IPS DF 6.9 (cell line): ENCODE data around the gene PGRMC2.

Experiments
- DNase-seq: peaks from one replicate; pipeline ENCODE4 v3.0.0-alpha.2; 2013; ENCODE audit warnings: low read depth, low spot score
- H3K27ac ChIP-seq: one replicate; pipeline ENCODE4 v1.5.1; 2013; ENCODE audit warnings: low read length, control low read depth
- H3K27me3 ChIP-seq: 2 replicates; pipeline ENCODE4 v1.6.1; 2013; ENCODE audit warnings: mild to moderate bottlenecking, low read length; ENCODE audit not compliant: control insufficient read depth, insufficient read depth
- H3K36me3 ChIP-seq: 2 replicates; pipeline ENCODE4 v1.6.1; 2013; ENCODE audit warnings: low read length; ENCODE audit not compliant: control insufficient read depth, insufficient read depth
- H3K4me1 ChIP-seq: 2 replicates; pipeline ENCODE4 v1.6.1; 2013; ENCODE audit warnings: low read length; ENCODE audit not compliant: control insufficient read depth, insufficient read depth
- H3K4me3 ChIP-seq: 2 replicates; pipeline ENCODE4 v1.5.1; 2013; ENCODE audit warnings: mild to moderate bottlenecking, low read length
- H3K9me3 ChIP-seq: 2 replicates; pipeline ENCODE4 v1.6.1; 2013; ENCODE audit warnings: low read length, inconsistent platforms; ENCODE audit not compliant: control insufficient read depth, insufficient read depth
- WGBS: extraction: QIAGEN DNeasy Blood & Tissue Kit; methylation state at CpG from one replicate; pipeline ENCODE4 v1.1.7; 2013; ENCODE audit warnings: mixed read lengths, missing lambda C conversion rate; ENCODE audit not compliant: insufficient read length, insufficient coverage; 5-methylcytosine and 5-hydroxymethylcytosine counted together

Gene PGRMC2

GRCh38 chr4:128287871-128288688 is 467 bp upstream of the PGRMC2 start:
- no peaks in the 10 kb centered on the region for H3K27me3 ChIP-seq
- H3K4me1 ChIP-seq = no peaks in the 10 kb centered on the region; the same call in 1 of the 2 replicates
- no CpG with 5 or more reads among the region's 86 CpGs for whole genome bisulfite sequencing
- H3K9me3 ChIP-seq = no peaks in the 10 kb centered on the region
- no peak overlapping the region for H3K27ac ChIP-seq
- H3K4me3 ChIP-seq = peak overlapping the region; percentile 29; the same call in 1 of the 2 replicates
- DNase-seq = peak; percentile 90
- no peaks in the 10 kb centered on the region; the same call in 1 of the 2 replicates for H3K36me3 ChIP-seq

- Histone ChIP-seq H3K4me3 (peak overlapping the region; percentile 62; the same call in 1 of the 2 replicates), H3K9me3 (no peaks in the 10 kb centered on the region), H3K27ac (no peak overlapping the region), H3K4me1 (no peaks in the 10 kb centered on the region; the same call in 1 of the 2 replicates), H3K27me3 (no peaks in the 10 kb centered on the region), H3K36me3 (no peaks in the 10 kb centered on the region; the same call in 1 of the 2 replicates)
- no peak for DNase-seq
- no CpG with 5 or more reads among the region's 11 CpGs for WGBS
These were observed 1.0 kb downstream of the PGRMC2 start for GRCh38 chr4:128286474-128287058.

- Histone ChIP-seq H3K27me3 (no peaks in the 10 kb centered on the region), H3K4me1 (no peaks in the 10 kb centered on the region; the same call in 1 of the 2 replicates), H3K36me3 (no peaks in the 10 kb centered on the region; the same call in 1 of the 2 replicates), H3K27ac (no peak overlapping the region), H3K9me3 (no peaks in the 10 kb centered on the region), H3K4me3 (no peak overlapping the region)
- no peak for DNase-seq
- WGBS = no CpG with 5 or more reads among the region's 18 CpGs
These were observed 2.3 kb downstream of the PGRMC2 start for GRCh38 chr4:128285085-128285997.

- Histone ChIP-seq H3K27me3 (no peaks in the 10 kb centered on the region), H3K9me3 (no peaks in the 10 kb centered on the region), H3K4me1 (no peaks in the 10 kb centered on the region), H3K27ac (no peak overlapping the region), H3K4me3 (no peak overlapping the region), H3K36me3 (no peaks in the 10 kb centered on the region; the same call in 1 of the 2 replicates)
- DNase-seq = no peak
- no CpG with 5 or more reads among the region's 1 CpG for WGBS
These were observed 3.3 kb downstream of the PGRMC2 start for GRCh38 chr4:128284317-128284716.

GRCh38 chr4:128283071-128283470 is 4.5 kb downstream of the PGRMC2 start:
- Histone ChIP-seq H3K4me3 (no peak overlapping the region), H3K9me3 (no peaks in the 10 kb centered on the region), H3K27ac (no peak overlapping the region), H3K4me1 (no peaks in the 10 kb centered on the region), H3K27me3 (no peaks in the 10 kb centered on the region), H3K36me3 (no peaks in the 10 kb centered on the region; the same call in 1 of the 2 replicates)
- DNase-seq = no peak
- no CpG with 5 or more reads among the region's 2 CpGs for WGBS

GRCh38 chr4:128282516-128282915 is 5.1 kb downstream of the PGRMC2 start:
- Histone ChIP-seq H3K27ac (no peak overlapping the region), H3K36me3 (no peaks in the 10 kb centered on the region; the same call in 1 of the 2 replicates), H3K4me3 (no peak overlapping the region), H3K9me3 (no peaks in the 10 kb centered on the region), H3K4me1 (no peaks in the 10 kb centered on the region), H3K27me3 (no peaks in the 10 kb centered on the region)
- DNase-seq = no peak

GRCh38 chr4:128281354-128281753 is 6.3 kb downstream of the PGRMC2 start:
- no peaks in the 10 kb centered on the region; the same call in 1 of the 2 replicates for H3K36me3 ChIP-seq
- WGBS = no CpG with 5 or more reads among the region's 1 CpG
- no peak for DNase-seq
- no peaks in the 10 kb centered on the region for H3K9me3 ChIP-seq
- no peaks in the 10 kb centered on the region for H3K27me3 ChIP-seq
- H3K4me3 ChIP-seq = no peak overlapping the region
- no peaks in the 10 kb centered on the region for H3K4me1 ChIP-seq
- H3K27ac ChIP-seq = no peak overlapping the region

GRCh38 chr4:128279624-128280225 is 7.9 kb downstream of the PGRMC2 start:
- no CpG with 5 or more reads among the region's 2 CpGs for WGBS
- no peak overlapping the region for H3K27ac ChIP-seq
- no peak overlapping the region for H3K4me3 ChIP-seq
- H3K4me1 ChIP-seq = no peaks in the 10 kb centered on the region
- no peak for DNase-seq
- no peaks in the 10 kb centered on the region; the same call in 1 of the 2 replicates for H3K36me3 ChIP-seq
- H3K27me3 ChIP-seq = no peaks in the 10 kb centered on the region
- no peaks in the 10 kb centered on the region for H3K9me3 ChIP-seq

- H3K9me3 ChIP-seq = no peaks in the 10 kb centered on the region
- H3K27me3 ChIP-seq = no peaks in the 10 kb centered on the region
- no CpG with 5 or more reads among the region's 3 CpGs for WGBS
- no peaks in the 10 kb centered on the region for H3K36me3 ChIP-seq
- H3K4me1 ChIP-seq = no peaks in the 10 kb centered on the region
- DNase-seq = no peak
- H3K27ac ChIP-seq = no peak overlapping the region
- no peak overlapping the region for H3K4me3 ChIP-seq
These were observed 9.8 kb downstream of the PGRMC2 start for GRCh38 chr4:128277856-128278255.

GRCh38 chr4:128275346-128275745 is 12.3 kb downstream of the PGRMC2 start:
- H3K36me3 ChIP-seq = no peaks in the 10 kb centered on the region; the same call in 1 of the 2 replicates
- no peak for DNase-seq
- H3K4me3 ChIP-seq = no peak overlapping the region
- no peaks in the 10 kb centered on the region for H3K4me1 ChIP-seq
- no peak overlapping the region for H3K27ac ChIP-seq
- no peaks in the 10 kb centered on the region for H3K9me3 ChIP-seq
- H3K27me3 ChIP-seq = no peaks in the 10 kb centered on the region
